IMR-90 (cell line): Measurements from ENCODE around the gene AMOTL1.
"Not testable (repeated sequence)": the region's sequence is repeated elsewhere in the genome, so short reads cannot be mapped to it uniquely, and the experiment has no call there.

Source experiments
- BHLHE40 ChIP-seq: fragments of 150-350 bp; IDR thresholded peaks from 2 replicates; pipeline ENCODE4 v1.6.1; 2016; ENCODE audit warnings: mild to moderate bottlenecking, low read depth, low read length
- CEBPB ChIP-seq: IDR thresholded peaks from 2 replicates; pipeline ENCODE4 v1.6.1; 2012; ENCODE audit warnings: low read depth, low read length, improper control_type of control experiment
- NFE2L2 ChIP-seq: fragments of 150-350 bp; IDR thresholded peaks from 2 replicates; pipeline ENCODE4 v1.6.1; 2016; ENCODE audit warnings: low read depth, mild to moderate bottlenecking, low read length
- POLR2A ChIP-seq: IDR thresholded peaks from 2 replicates; pipeline ENCODE4 v1.6.1; 2012; ENCODE audit warnings: mild to moderate bottlenecking, low read depth, low read length
- RAD21 ChIP-seq: IDR thresholded peaks from 2 replicates; pipeline ENCODE4 v1.6.1; 2012; ENCODE audit warnings: low read length, improper control_type of control experiment
- SMC3 ChIP-seq: fragments of 150-350 bp; IDR thresholded peaks from 2 replicates; pipeline ENCODE4 v1.6.1; 2016; ENCODE audit warnings: low read depth, mild to moderate bottlenecking, antibody characterized with exemption, low read length, moderate library complexity
- TF ChIP-seq, protein P1 (sequence below): conservative IDR thresholded peaks from 2 replicates; pipeline ENCODE4 v1.5.1; 2012; ENCODE audit warnings: mild to moderate bottlenecking, low read depth, low read length, improper control_type of control experiment

DNA sequence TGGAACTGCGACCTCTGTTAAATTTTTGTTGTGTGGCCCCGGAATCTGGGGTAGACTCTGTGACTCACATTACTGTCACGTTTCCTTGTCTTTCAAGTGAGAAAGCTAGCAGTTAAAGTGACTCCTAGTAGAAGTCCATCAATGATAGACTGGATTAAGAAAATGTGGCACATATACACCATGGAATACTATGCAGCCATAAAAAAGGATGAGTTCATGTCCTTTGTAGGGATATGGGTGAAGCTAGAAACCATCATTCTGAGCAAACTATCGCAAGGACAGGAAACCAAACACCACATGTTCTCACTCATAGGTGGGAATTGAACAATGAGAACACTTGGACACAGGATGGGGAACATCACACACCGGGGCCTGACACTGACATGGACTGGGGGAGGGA, 23.8 kb downstream of the AMOTL1 start:
- TF ChIP-seq, protein P1, sequence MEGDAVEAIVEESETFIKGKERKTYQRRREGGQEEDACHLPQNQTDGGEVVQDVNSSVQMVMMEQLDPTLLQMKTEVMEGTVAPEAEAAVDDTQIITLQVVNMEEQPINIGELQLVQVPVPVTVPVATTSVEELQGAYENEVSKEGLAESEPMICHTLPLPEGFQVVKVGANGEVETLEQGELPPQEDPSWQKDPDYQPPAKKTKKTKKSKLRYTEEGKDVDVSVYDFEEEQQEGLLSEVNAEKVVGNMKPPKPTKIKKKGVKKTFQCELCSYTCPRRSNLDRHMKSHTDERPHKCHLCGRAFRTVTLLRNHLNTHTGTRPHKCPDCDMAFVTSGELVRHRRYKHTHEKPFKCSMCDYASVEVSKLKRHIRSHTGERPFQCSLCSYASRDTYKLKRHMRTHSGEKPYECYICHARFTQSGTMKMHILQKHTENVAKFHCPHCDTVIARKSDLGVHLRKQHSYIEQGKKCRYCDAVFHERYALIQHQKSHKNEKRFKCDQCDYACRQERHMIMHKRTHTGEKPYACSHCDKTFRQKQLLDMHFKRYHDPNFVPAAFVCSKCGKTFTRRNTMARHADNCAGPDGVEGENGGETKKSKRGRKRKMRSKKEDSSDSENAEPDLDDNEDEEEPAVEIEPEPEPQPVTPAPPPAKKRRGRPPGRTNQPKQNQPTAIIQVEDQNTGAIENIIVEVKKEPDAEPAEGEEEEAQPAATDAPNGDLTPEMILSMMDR: not testable (repeated sequence)
- not testable (repeated sequence) for TF ChIP-seq RAD21, BHLHE40, POLR2A, CEBPB, NFE2L2, SMC3
